CD4-positive, alpha-beta T cell (primary cell): ENCODE data around the gene NEURL1. TPM values are rescaled to one million over a fixed set of nuclear protein-coding genes. Genes with fewer than 3 reads are reported as not detected.

Experiments used
- ATAC-seq: fragments of 200-7000 bp; cut with Tn5 transposase; one replicate; pipeline ENCODE4 v1.10.0; 2022; ENCODE audit warnings: mild to moderate bottlenecking; ENCODE audit not compliant: poor library complexity
- CTCF ChIA-PET: fragments of 350-600 bp; sonication (Branson Sonifier 250); formaldehyde crosslinking; loops from one replicate; lab custom pipeline; 2021; ENCODE audit warnings: antibody characterized with exemption, inconsistent platforms; lab: Charles Lee
- POLR2A ChIA-PET: fragments of 350-600 bp; sonication (Branson Sonifier 250); formaldehyde crosslinking; loops from one replicate; lab custom pipeline; 2021; ENCODE audit warnings: antibody characterized with exemption, inconsistent platforms; lab: Charles Lee
- DNase-seq, 14 experiments: peaks; one replicate each; pipeline ENCODE4 v3.0.0-alpha.2; 2013 to 2020; ENCODE audit warnings: mixed read lengths in 2 of 14
- H3K27ac ChIP-seq, 2 donors: one replicate each; pipeline versions ENCODE4 v1.5.1 to v1.7.0; 2013; ENCODE audit warnings: low read length in 2 of 2, low read depth in 1 of 2, mild to moderate bottlenecking in 1 of 2
- H3K27me3 ChIP-seq, 2 experiments: 1 replicate in 1 of 2; 2 replicates in 1 of 2; pipeline versions ENCODE4 v1.6.1 to v1.7.0; 2013; ENCODE audit warnings: low read length in 2 of 2, control low read depth in 1 of 2, mild to moderate bottlenecking in 1 of 2, moderate library complexity in 1 of 2; ENCODE audit not compliant: insufficient read depth in 2 of 2, control insufficient read depth in 1 of 2
- H3K36me3 ChIP-seq: one replicate; pipeline ENCODE4 v1.6.1; 2013; ENCODE audit warnings: low read length, control low read depth; ENCODE audit not compliant: insufficient read depth
- H3K4me1 ChIP-seq: one replicate; pipeline ENCODE4 v1.6.1; 2013; ENCODE audit warnings: low read length, control low read depth; ENCODE audit not compliant: insufficient read depth
- H3K4me3 ChIP-seq: one replicate; pipeline ENCODE4 v1.5.1; 2013; ENCODE audit warnings: mild to moderate bottlenecking, low read length, moderate library complexity
- H3K9me3 ChIP-seq, 2 experiments: 1 replicate in 1 of 2; 2 replicates in 1 of 2; pipeline versions ENCODE4 v1.6.1 to v1.7.0; 2013; ENCODE audit warnings: low read length in 2 of 2, mild to moderate bottlenecking in 2 of 2, control low read depth in 1 of 2, moderate library complexity in 1 of 2; ENCODE audit not compliant: control insufficient read depth in 1 of 2, insufficient read depth in 1 of 2
- H3K27ac Mint-ChIP-seq: one replicate; pipeline ENCODE4 v1.8.0; 2020; ENCODE audit warnings: mixed read lengths
- H3K27me3 Mint-ChIP-seq: one replicate; pipeline ENCODE4 v1.8.0; 2021; ENCODE audit warnings: mixed read lengths
- H3K36me3 Mint-ChIP-seq: one replicate; pipeline ENCODE4 v1.8.0; 2021; ENCODE audit warnings: low read depth, mixed read lengths
- H3K4me1 Mint-ChIP-seq: one replicate; pipeline ENCODE4 v1.8.0; 2021; ENCODE audit warnings: low read depth, mixed read lengths
- H3K4me3 Mint-ChIP-seq: one replicate; pipeline ENCODE4 v1.8.0; 2020; ENCODE audit warnings: mild to moderate bottlenecking, mixed read lengths
- H3K9me3 Mint-ChIP-seq: one replicate; pipeline ENCODE4 v1.8.0; 2020; ENCODE audit warnings: mixed read lengths
- CTCF ChIP-seq: fragments of 200-600 bp; IDR thresholded peaks from one replicate; pipeline ENCODE4 v1.8.0; 2022; ENCODE audit warnings: antibody characterized with exemption, mild to moderate bottlenecking
- intact Hi-C, 2 experiments: fragments of 100-400 bp; cut with DNase I in 1 of 2; cut with micrococcal nuclease in 1 of 2; formaldehyde crosslinking; loops; one replicate each; pipeline versions ENCODE4 v1.15.1 to v1.9.0; 2023 to 2025; cut with DNase I, micrococcal nuclease
- total RNA-seq, 174 experiments: library from RNA in 2 of 174; stranded (reverse) in 2 of 174; gene quantifications; one replicate each; pipeline ENCODE4 v1.2.3 and lab custom pipeline; 2021 to 2026

The NEURL1 gene
- total RNA-seq, 2 experiments from 2014 or later, result 0.85 to 1.1 TPM

GRCh38 chr10:103576076-103576471 is 82.6 kb downstream of the NEURL1 start:
- intact Hi-C loops, result no loop called here
- Histone ChIP-seq H3K9me3 (no peaks in the 10 kb centered on the region), H3K27me3 (peaks cover 0 to 2% of the 10 kb centered on the region in 2 experiments), H3K36me3 (no peaks in the 10 kb centered on the region), H3K4me3 (no peak overlapping the region), H3K4me1 (no peaks in the 10 kb centered on the region), H3K27ac (no peak overlapping the region)
- Mint-ChIP-seq H3K36me3 (no peaks in the 10 kb centered on the region), H3K27ac (no peak overlapping the region), H3K9me3 (no peaks in the 10 kb centered on the region), H3K4me1 (no peaks in the 10 kb centered on the region), H3K27me3 (no peaks in the 10 kb centered on the region), H3K4me3 (no peak overlapping the region)
- no peak for ATAC-seq
- no peak for TF ChIP-seq CTCF
- ChIA-PET POLR2A (no interaction called here), CTCF (no interaction called here)
- no peak for DNase-seq

GRCh38 chr10:103576862-103577261 is 83.4 kb downstream of the NEURL1 start:
- ChIA-PET POLR2A (no interaction called here), CTCF (no interaction called here)
- Histone ChIP-seq H3K9me3 (no peaks in the 10 kb centered on the region), H3K27ac (no peak overlapping the region), H3K27me3 (peaks cover 0 to 2% of the 10 kb centered on the region in 2 experiments), H3K4me1 (no peaks in the 10 kb centered on the region), H3K4me3 (no peak overlapping the region), H3K36me3 (no peaks in the 10 kb centered on the region)
- Mint-ChIP-seq H3K4me1 (no peaks in the 10 kb centered on the region), H3K27ac (no peak overlapping the region), H3K36me3 (no peaks in the 10 kb centered on the region), H3K4me3 (no peak overlapping the region), H3K9me3 (no peaks in the 10 kb centered on the region), H3K27me3 (no peaks in the 10 kb centered on the region)
- DNase-seq (no peak), ATAC-seq (no peak)
- intact Hi-C loops, result no loop called here
- no peak for TF ChIP-seq CTCF

GRCh38 chr10:103578782-103579382 is 85.4 kb downstream of the NEURL1 start:
- POLR2A ChIA-PET, result no interaction called here

More at GRCh38 chr10:103578782-103579382, 85.4 kb downstream of the NEURL1 start:
- Histone ChIP-seq H3K9me3 (no peaks in the 10 kb centered on the region), H3K4me3 (no peak overlapping the region), H3K27ac (no peak overlapping the region), H3K36me3 (no peaks in the 10 kb centered on the region), H3K4me1 (peaks cover 6% of the 10 kb centered on the region), H3K27me3 (no peaks in the 10 kb centered on the region)
- CTCF ChIA-PET, result interaction anchor here (0.5 kb wide), 1 partner anchor 245 kb away, joined by 3 read pairs; no protein-coding TSS in a partner anchor
- no peaks in the 10 kb centered on the region for H3K9me3 Mint-ChIP-seq
- no peak for DNase-seq
- no peaks in the 10 kb centered on the region for H3K27me3 Mint-ChIP-seq
- TF ChIP-seq CTCF, result no peak
- H3K36me3 Mint-ChIP-seq, result peaks cover 2% of the 10 kb centered on the region
- ATAC-seq, result no peak
- no peak overlapping the region for H3K27ac Mint-ChIP-seq
- H3K4me3 Mint-ChIP-seq, result no peak overlapping the region
- peaks cover 3% of the 10 kb centered on the region for H3K4me1 Mint-ChIP-seq
- intact Hi-C loops, result no loop called here
